K562 (cell line): Measurements from ENCODE around the gene USP49. TPM values are rescaled to one million over a fixed set of nuclear protein-coding genes. Genes with fewer than 3 reads are reported as not detected.

Experiments
- ELF1 ChIP-seq: fragments of 200-800 bp; sonication (Bioruptor generic); IDR thresholded peaks from 2 replicates; pipeline ENCODE4 v1.6.1; 2016; ENCODE audit warnings: missing genetic modification characterization, missing compliant biosample characterization
- EWSR1 ChIP-seq: fragments of 450-650 bp; IDR thresholded peaks from 2 replicates; pipeline ENCODE4 v1.6.1; 2018; ENCODE audit warnings: borderline replicate concordance, mild to moderate bottlenecking, low read depth, moderate library complexity; ENCODE audit not compliant: partially characterized antibody
- GTF2E2 ChIP-seq: fragments of 200-800 bp; sonication (Bioruptor generic); IDR thresholded peaks from 2 replicates; pipeline ENCODE4 v1.6.1; 2016; ENCODE audit warnings: missing genetic modification characterization, missing compliant biosample characterization
- HMG20A ChIP-seq: fragments of 450-650 bp; formaldehyde crosslinking; conservative IDR thresholded peaks from 2 replicates; pipeline ENCODE4 v1.4.0; 2020; ENCODE audit warnings: mild to moderate bottlenecking, mixed read lengths
- HMGN3 ChIP-seq: IDR thresholded peaks from 2 replicates; pipeline ENCODE4 v1.6.1; 2011; ENCODE audit warnings: borderline replicate concordance, low read depth, mild to moderate bottlenecking, mixed read lengths, low read length; ENCODE audit not compliant: insufficient read length; ENCODE audit errors: extremely low read depth
- IFI16 ChIP-seq: fragments of 250-450 bp; sonication (Bioruptor Pico); IDR thresholded peaks from 2 replicates; pipeline ENCODE4 v2.1.2; 2022; ENCODE audit warnings: mild to moderate bottlenecking, inconsistent platforms
- KLF6 ChIP-seq: fragments of 250-450 bp; sonication (Bioruptor Pico); IDR thresholded peaks from 2 replicates; pipeline ENCODE4 v1.4.0; 2020; ENCODE audit warnings: mild to moderate bottlenecking, moderate library complexity, borderline replicate concordance
- L3MBTL2 ChIP-seq: fragments of 450-650 bp; IDR thresholded peaks from 2 replicates; pipeline ENCODE4 v1.6.1; 2016; ENCODE audit warnings: mild to moderate bottlenecking, moderate library complexity
- NR1H2 ChIP-seq: sonication (generic); formaldehyde crosslinking; IDR thresholded peaks from 2 replicates; pipeline ENCODE4 v1.4.0; 2020; ENCODE audit warnings: mild to moderate bottlenecking, missing genetic modification reagents
- NR3C1 ChIP-seq: sonication (generic); formaldehyde crosslinking; IDR thresholded peaks from 2 replicates; pipeline ENCODE4 v1.8.1; 2022; ENCODE audit warnings: missing genetic modification reagents
- PURB ChIP-seq: sonication (generic); formaldehyde crosslinking; IDR thresholded peaks from 2 replicates; pipeline ENCODE4 v1.9.0; 2021; ENCODE audit warnings: low read depth, mild to moderate bottlenecking, missing genetic modification reagents
- PYGO2 ChIP-seq: fragments of 450-650 bp; IDR thresholded peaks from 2 replicates; pipeline ENCODE4 v1.6.1; 2016; ENCODE audit warnings: mild to moderate bottlenecking, missing genetic modification characterization, moderate library complexity, missing compliant biosample characterization
- SFPQ ChIP-seq: fragments of 200-400 bp; formaldehyde crosslinking; IDR thresholded peaks from 2 replicates; pipeline ENCODE4 v1.6.1; 2017; ENCODE audit warnings: mild to moderate bottlenecking, low read depth, low read length, moderate library complexity
- TCF7L2 ChIP-seq: fragments of 150-350 bp; IDR thresholded peaks from 2 replicates; pipeline ENCODE4 v1.6.1; 2016; ENCODE audit warnings: low read depth, mild to moderate bottlenecking, low read length, moderate library complexity
- ZFP1 ChIP-seq: fragments of 450-650 bp; formaldehyde crosslinking; IDR thresholded peaks from 2 replicates; pipeline ENCODE4 v1.4.0; 2020; ENCODE audit warnings: mild to moderate bottlenecking, mixed read lengths
- ZHX1 ChIP-seq: fragments of 150-350 bp; conservative IDR thresholded peaks from 2 replicates; pipeline ENCODE4 v1.6.1; 2014; ENCODE audit warnings: low read length
- ZNF212 ChIP-seq: fragments of 450-650 bp; formaldehyde crosslinking; IDR thresholded peaks from 2 replicates; pipeline ENCODE4 v1.4.0; 2020; ENCODE audit warnings: mild to moderate bottlenecking
- ZNF644 ChIP-seq: fragments of 200-800 bp; sonication (Bioruptor generic); IDR thresholded peaks from 2 replicates; pipeline ENCODE4 v1.6.1; 2016; ENCODE audit warnings: low read depth, missing genetic modification characterization, missing compliant biosample characterization
- polyA plus RNA-seq, 8 experiments: library from polyadenylated mRNA; depleted of rRNA in 4 of 8; stranded (reverse) in 5 of 8; unstranded in 3 of 8; fragments of >200 nt; fragmentation: Nextera tagmentation in 2 of 8; fragmentation: Illumina TruSeq in 1 of 8; extraction: Ambion mirVana in 2 of 8; extraction: Trizol in 1 of 8; gene quantifications; 2 replicates each; pipeline versions ENCODE4 v1.2.1 to v1.2.3, GENCODE V29; 2011 to 2014; ENCODE audit warnings: inconsistent platforms in 1 of 8, missing spikeins in 1 of 8
- total RNA-seq, 7 experiments: library from RNA; depleted of rRNA in 6 of 7; stranded (reverse); fragments of >200 nt in 6 of 7; fragmentation: Illumina TruSeq in 2 of 7; extraction: Trizol in 2 of 7; gene quantifications; 2 replicates each; pipeline versions ENCODE4 v1.2.1 to v1.2.3, GENCODE V29; 2011 to 2021; ENCODE audit warnings: low replicate concordance in 1 of 7
- TF ChIP-seq, protein P1 (sequence below): fragments of 450-650 bp; IDR thresholded peaks from 2 replicates; pipeline ENCODE4 v1.6.1; 2017; ENCODE audit warnings: mild to moderate bottlenecking, moderate library complexity
- TF ChIP-seq, protein P2 (sequence below): fragments of 450-650 bp; IDR thresholded peaks from one replicate; pipeline ENCODE4 v1.6.1; 2018; ENCODE audit warnings: mild to moderate bottlenecking, moderate library complexity; ENCODE audit not compliant: partially characterized antibody

Gene USP49
- total and polyA plus RNA-seq, 9 of the 15 experiments (the other 6 are each of a cell fraction or from before 2014, with no cell fraction given): 1.0 to 9.9 (median 6.5) TPM

DNA sequence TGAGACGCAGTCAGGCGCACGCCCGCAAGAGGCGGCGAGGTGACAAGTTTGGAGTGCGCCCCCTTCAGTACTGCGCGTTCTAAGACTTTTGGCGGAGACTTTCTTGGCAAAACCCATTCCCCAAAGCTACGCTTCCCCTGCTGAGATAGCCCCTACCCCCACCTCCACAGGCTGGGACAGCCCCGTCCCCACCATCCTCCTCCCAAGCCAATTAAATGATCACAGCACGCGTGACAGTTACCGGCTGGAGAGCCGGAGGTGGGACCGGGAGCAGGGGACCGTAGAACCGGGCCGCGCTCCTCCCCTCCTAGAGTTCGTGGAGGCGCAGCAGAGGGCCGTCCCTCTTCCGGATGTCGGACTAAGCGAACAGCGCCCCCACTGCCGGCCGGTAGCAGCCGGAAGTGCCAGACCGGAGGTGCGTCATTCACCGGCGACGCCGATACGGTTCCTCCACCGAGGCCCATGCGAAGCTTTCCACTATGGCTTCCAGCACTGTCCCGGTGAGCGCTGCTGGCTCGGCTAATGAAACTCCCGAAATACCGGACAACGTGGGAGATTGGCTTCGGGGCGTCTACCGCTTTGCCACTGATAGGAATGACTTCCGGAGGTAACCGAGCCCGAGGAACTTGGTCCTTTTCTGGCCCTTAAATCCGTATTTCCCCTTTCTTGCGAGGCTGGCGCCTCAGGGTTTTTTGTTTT lies 107.8 kb downstream of the USP49 start, which contains the start of gene TOMM6 (continued):
- TF ChIP-seq, protein P1, sequence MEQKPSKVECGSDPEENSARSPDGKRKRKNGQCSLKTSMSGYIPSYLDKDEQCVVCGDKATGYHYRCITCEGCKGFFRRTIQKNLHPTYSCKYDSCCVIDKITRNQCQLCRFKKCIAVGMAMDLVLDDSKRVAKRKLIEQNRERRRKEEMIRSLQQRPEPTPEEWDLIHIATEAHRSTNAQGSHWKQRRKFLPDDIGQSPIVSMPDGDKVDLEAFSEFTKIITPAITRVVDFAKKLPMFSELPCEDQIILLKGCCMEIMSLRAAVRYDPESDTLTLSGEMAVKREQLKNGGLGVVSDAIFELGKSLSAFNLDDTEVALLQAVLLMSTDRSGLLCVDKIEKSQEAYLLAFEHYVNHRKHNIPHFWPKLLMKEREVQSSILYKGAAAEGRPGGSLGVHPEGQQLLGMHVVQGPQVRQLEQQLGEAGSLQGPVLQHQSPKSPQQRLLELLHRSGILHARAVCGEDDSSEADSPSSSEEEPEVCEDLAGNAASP: no peak
- TF ChIP-seq EWSR1: no peak
- peak; percentile 60; the same call in 1 of the 2 replicates for TF ChIP-seq NR1H2 (CRISPR knock-in tag)
- peak; percentile 75; the same call in 1 of the 2 replicates for TF ChIP-seq L3MBTL2
- TF ChIP-seq ZHX1: peak; percentile 18; the same call in 1 of the 2 replicates
- no peak; the same call in 1 of the 2 replicates for TF ChIP-seq ZNF644
- 0 out of 2 replicates have a peak, but pooled peaks have one; percentile 5 for TF ChIP-seq IFI16
- 0 out of 2 replicates have a peak, but pooled peaks have one; percentile 3 for TF ChIP-seq KLF6 (CRISPR knock-in tag)
- TF ChIP-seq, protein P2, sequence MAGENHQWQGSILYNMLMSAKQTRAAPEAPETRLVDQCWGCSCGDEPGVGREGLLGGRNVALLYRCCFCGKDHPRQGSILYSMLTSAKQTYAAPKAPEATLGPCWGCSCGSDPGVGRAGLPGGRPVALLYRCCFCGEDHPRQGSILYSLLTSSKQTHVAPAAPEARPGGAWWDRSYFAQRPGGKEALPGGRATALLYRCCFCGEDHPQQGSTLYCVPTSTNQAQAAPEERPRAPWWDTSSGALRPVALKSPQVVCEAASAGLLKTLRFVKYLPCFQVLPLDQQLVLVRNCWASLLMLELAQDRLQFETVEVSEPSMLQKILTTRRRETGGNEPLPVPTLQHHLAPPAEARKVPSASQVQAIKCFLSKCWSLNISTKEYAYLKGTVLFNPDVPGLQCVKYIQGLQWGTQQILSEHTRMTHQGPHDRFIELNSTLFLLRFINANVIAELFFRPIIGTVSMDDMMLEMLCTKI: no peak
- TF ChIP-seq PURB (CRISPR knock-in tag): no peak
- TF ChIP-seq HMGN3: no peak
- TF ChIP-seq HMG20A (CRISPR knock-in tag): no peak
- TF ChIP-seq ZFP1 (CRISPR knock-in tag): no peak
- no peak for TF ChIP-seq PYGO2 (tag)
- 0 out of 2 replicates have a peak, but pooled peaks have one; percentile 38 for TF ChIP-seq TCF7L2
- no peak for TF ChIP-seq NR3C1 (CRISPR knock-in tag)
- peak; percentile 90 for TF ChIP-seq GTF2E2
- TF ChIP-seq SFPQ: no peak
- peak; percentile 98 for TF ChIP-seq ELF1
- TF ChIP-seq ZNF212 (CRISPR knock-in tag): no peak
